ENCODE data around the gene ZNF407. TPM values are rescaled to one million over a fixed set of nuclear protein-coding genes. Genes with fewer than 3 reads are reported as not detected.

The ZNF407 gene
- total RNA-seq, 1 donor from 2014 or later: 8.7 TPM

GRCh38 chr18:75049455-75049789 lies 451.8 kb downstream of the ZNF407 start:
- Histone ChIP-seq H3K4me3 (no peak overlapping the region), H3K4me1 (no peaks in the 10 kb centered on the region), H3K36me3 (no peaks in the 10 kb centered on the region), H3K27me3 (no peaks in the 10 kb centered on the region), H3K9me3 (no peaks in the 10 kb centered on the region), H3K27ac (no peak overlapping the region)
- intact Hi-C loops (cut with DNase I): no loop called here
- TF ChIP-seq CTCF (IDR thresholded peaks at IDR 0.05): no peak
- DNase-seq (ENCODE audit: low spot score in 2 of 2): no peak

- no peaks in the 10 kb centered on the region for H3K9me3 ChIP-seq
- TF ChIP-seq CTCF (IDR thresholded peaks at IDR 0.05): no peak
- H3K27me3 ChIP-seq: no peaks in the 10 kb centered on the region
Observed at GRCh38 chr18:75051757-75052156, 454.1 kb downstream of the ZNF407 start.

DNA sequence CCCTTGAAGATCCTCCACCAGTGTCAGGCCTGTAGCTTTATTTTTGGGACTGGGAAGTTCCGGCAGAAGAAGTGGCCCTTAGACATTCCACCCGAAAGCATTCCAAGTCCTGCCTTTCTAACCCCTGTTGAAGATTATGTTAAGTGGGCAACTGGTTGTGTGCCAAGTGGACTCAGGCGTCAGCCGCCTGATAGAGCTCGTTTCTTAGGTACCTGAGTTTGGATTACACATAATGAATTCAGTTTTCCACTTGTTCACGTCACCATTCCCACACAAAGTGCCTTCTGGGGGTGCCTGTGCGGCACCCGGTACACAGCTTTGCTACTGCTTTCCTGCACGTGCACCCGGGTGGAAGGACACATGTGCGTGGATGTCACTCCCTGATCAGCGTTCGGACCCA lies 454.8 kb downstream of the ZNF407 start:
- no peak for TF ChIP-seq CTCF (IDR thresholded peaks at IDR 0.05)
- no peak for DNase-seq (ENCODE audit: low spot score in 2 of 2)
- Histone ChIP-seq H3K27ac (no peak overlapping the region), H3K9me3 (no peaks in the 10 kb centered on the region), H3K4me1 (no peaks in the 10 kb centered on the region), H3K27me3 (no peaks in the 10 kb centered on the region), H3K4me3 (no peak overlapping the region), H3K36me3 (no peaks in the 10 kb centered on the region)
- intact Hi-C loops (cut with DNase I): no loop called here

More at GRCh38 chr18:75051757-75052156, 454.1 kb downstream of the ZNF407 start:
- DNase-seq (ENCODE audit: low spot score in 2 of 2): no peak
- no peaks in the 10 kb centered on the region for H3K36me3 ChIP-seq
- H3K4me3 ChIP-seq: no peak overlapping the region
- intact Hi-C loops (cut with DNase I): no loop called here
- no peaks in the 10 kb centered on the region for H3K4me1 ChIP-seq
- H3K27ac ChIP-seq: no peak overlapping the region

DNA sequence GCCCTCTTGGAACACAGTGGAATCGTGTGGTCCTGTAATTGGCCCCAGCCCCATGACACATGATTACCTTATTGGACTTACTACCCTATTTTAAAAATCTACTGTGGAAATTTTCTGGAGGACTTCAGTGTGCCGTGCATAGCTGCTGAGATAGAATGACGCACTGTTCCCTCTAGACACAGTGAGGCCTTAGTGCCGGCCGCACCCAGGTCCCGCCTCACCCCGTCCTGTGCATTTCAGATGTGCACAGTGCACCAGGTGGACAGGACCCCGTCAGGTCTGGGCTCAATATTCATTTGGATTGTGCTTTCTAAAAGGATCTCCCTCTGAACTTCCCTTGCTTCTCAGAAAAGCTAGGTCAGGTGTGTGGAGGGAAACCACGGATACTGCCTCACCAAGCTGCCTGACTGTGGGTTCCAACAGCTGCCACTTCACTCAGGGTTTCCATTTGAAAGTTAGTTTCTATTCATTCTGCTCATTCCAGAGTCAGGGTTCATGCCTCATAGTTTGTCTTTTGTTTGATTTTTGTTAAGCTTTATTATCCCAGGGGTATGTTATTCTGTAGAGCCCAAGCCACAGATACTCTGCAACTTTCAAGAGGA lies 455.5 kb downstream of the ZNF407 start:
- H3K27ac ChIP-seq: no peak overlapping the region
- H3K4me3 ChIP-seq: no peak overlapping the region
- TF ChIP-seq CTCF (IDR thresholded peaks at IDR 0.05): no peak
- H3K36me3 ChIP-seq: no peaks in the 10 kb centered on the region
- H3K27me3 ChIP-seq: no peaks in the 10 kb centered on the region
- no peak for DNase-seq (ENCODE audit: low spot score in 2 of 2)
- H3K9me3 ChIP-seq: no peaks in the 10 kb centered on the region
- H3K4me1 ChIP-seq: no peaks in the 10 kb centered on the region
- intact Hi-C loops (cut with DNase I): no loop called here

DNA sequence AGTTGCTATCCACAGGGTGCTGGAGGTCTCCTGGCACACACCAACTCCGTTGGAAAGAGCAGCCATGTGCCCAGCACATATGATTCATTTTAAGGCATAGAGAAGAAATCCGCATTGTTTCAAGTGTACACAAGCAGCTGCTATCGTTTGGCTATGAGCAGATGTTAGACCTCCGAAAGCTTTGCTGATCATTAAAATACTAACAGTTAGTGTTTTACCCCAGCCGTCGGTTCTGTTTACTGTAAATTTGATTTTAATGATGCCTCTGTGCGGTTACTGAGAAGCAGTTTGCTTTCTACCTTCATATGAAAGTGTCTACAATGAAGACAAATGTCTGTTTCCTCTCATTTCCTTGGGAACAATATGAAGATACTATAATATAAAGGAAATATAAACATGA lies 456.4 kb downstream of the ZNF407 start:
- TF ChIP-seq CTCF (IDR thresholded peaks at IDR 0.05): no peak
- Histone ChIP-seq H3K27ac (no peak overlapping the region), H3K4me1 (no peaks in the 10 kb centered on the region), H3K27me3 (no peaks in the 10 kb centered on the region), H3K9me3 (no peaks in the 10 kb centered on the region), H3K36me3 (no peaks in the 10 kb centered on the region), H3K4me3 (no peak overlapping the region)
- DNase-seq (ENCODE audit: low spot score in 2 of 2): no peak
- intact Hi-C loops (cut with DNase I): no loop called here

- H3K9me3 ChIP-seq: no peaks in the 10 kb centered on the region
- no peak overlapping the region for H3K4me3 ChIP-seq
- H3K36me3 ChIP-seq: no peaks in the 10 kb centered on the region
- H3K27me3 ChIP-seq: no peaks in the 10 kb centered on the region
- H3K4me1 ChIP-seq: no peaks in the 10 kb centered on the region
- intact Hi-C loops (cut with DNase I): no loop called here
- no peak overlapping the region for H3K27ac ChIP-seq
- no peak for TF ChIP-seq CTCF (IDR thresholded peaks at IDR 0.05)
- no peak for DNase-seq (ENCODE audit: low spot score in 2 of 2)
Observed at GRCh38 chr18:75054611-75055010, 456.9 kb downstream of the ZNF407 start.

Data from ascending aorta (tissue), 2 donors.